Neural crest cell (in vitro differentiated cells): ENCODE measurements around the gene FSTL4. TPM values are rescaled to one million over a fixed set of nuclear protein-coding genes. Genes with fewer than 3 reads are reported as not detected.
A peak's percentile ranks its signal among the peaks of the same experiment; 100 is the strongest.

ENCODE experiments used
- DNase-seq: peaks from one replicate; pipeline ENCODE4 v3.0.0; 2021; ENCODE audit warnings: low read depth, mixed read lengths, low spot score
- H3K27ac Mint-ChIP-seq: one replicate; pipeline ENCODE4 v1.8.0; 2021; ENCODE audit warnings: mild to moderate bottlenecking, mixed read lengths; ENCODE audit not compliant: unreplicated experiment
- H3K27me3 Mint-ChIP-seq: 2 replicates; pipeline ENCODE4 v1.8.0; 2021; ENCODE audit warnings: low read depth, mild to moderate bottlenecking, mixed read lengths
- H3K36me3 Mint-ChIP-seq: 2 replicates; pipeline ENCODE4 v1.8.0; 2021; ENCODE audit warnings: low read depth, mild to moderate bottlenecking, mixed read lengths
- H3K4me1 Mint-ChIP-seq: 2 replicates; pipeline ENCODE4 v1.8.0; 2021; ENCODE audit warnings: mixed read lengths
- H3K4me3 Mint-ChIP-seq: one replicate; pipeline ENCODE4 v1.8.0; 2021; ENCODE audit warnings: mild to moderate bottlenecking, mixed read lengths
- H3K9me3 Mint-ChIP-seq: 2 replicates; pipeline ENCODE4 v1.8.0; 2021; ENCODE audit warnings: mixed read lengths
- CTCF ChIP-seq: fragments of 200-600 bp; sonication (generic); conservative IDR thresholded peaks from 2 replicates; pipeline ENCODE4 v1.5.0; 2021; ENCODE audit warnings: antibody characterized with exemption, mild to moderate bottlenecking
- total RNA-seq: library from RNA; stranded (reverse); gene quantifications from 2 replicates; pipeline ENCODE4 v1.2.1, GENCODE V29; 2021

FSTL4 gene
- total RNA-seq, 1 donor from 2014 or later, result 2.0 TPM

DNA sequence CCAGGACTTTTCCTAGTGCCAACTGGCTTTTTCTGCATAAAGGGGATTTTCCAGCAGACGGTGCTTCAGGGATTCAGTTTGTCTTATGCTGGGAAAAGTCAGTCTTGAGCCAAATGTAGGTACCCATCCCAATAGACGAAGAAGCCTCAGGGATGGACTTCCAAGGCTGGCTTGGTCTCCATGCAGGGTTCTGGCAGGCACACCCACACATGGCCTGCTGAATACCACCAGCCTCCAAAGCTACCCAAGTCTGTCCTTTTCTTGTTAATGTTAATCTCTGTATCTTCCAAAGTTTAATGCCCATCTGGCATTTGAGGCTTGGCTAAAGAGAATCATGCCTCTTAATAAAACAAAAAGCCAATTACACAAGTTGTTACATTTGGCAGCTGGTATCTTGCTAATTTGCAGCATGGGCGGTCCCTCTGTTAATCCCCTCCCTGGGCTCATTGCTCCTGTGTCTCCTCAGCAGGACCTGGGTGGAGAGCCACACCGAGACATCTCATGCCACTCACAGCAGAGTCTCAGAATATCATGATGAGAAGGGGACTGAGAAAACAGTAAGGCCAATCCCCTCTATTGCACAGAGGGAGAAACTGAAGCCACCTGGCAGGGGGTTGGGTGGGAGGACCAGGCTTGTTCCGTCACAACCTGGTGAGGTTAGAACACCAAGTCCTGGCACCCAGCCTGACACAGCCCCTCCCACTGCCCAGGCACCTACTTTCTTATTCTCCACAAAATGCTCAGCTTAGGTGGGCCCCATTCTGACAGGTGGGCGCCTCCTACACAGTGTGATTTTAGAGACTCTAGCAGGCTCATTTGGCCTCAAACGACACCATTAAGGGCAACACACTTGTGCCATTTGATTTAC lies 243.2 kb downstream of the FSTL4 start:
- no peak overlapping the region for H3K4me3 Mint-ChIP-seq
- no peaks in the 10 kb centered on the region for H3K36me3 Mint-ChIP-seq
- no peak for TF ChIP-seq CTCF
- no peaks in the 10 kb centered on the region for H3K27me3 Mint-ChIP-seq
- peaks cover 57% of the 10 kb centered on the region for H3K4me1 Mint-ChIP-seq
- H3K9me3 Mint-ChIP-seq, result no peaks in the 10 kb centered on the region
- H3K27ac Mint-ChIP-seq, result no peak overlapping the region
- DNase-seq, result no peak

DNA sequence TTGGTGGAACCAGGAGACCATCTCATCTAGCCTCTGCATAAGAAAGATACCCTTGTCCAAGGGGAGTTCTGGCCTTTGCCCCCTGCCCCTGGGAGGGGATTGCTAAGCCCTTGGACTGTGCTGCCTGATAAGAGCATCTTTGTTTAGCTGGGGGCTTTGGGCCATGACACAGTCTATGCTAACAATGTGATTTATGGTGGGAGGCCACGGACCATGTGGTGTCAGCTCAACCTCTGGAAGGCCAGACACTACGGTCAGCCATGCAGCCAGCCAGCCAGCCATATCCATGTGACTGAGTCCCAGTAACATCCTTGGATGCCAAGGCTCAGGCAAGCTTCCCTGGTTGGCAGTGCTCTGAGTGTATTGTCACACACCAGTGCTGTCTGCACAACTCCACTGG lies 244.4 kb downstream of the FSTL4 start:
- H3K4me1 Mint-ChIP-seq, result peaks cover 57% of the 10 kb centered on the region
- H3K27me3 Mint-ChIP-seq, result no peaks in the 10 kb centered on the region
- no peak overlapping the region for H3K27ac Mint-ChIP-seq
- H3K4me3 Mint-ChIP-seq, result no peak overlapping the region
- TF ChIP-seq CTCF, result no peak
- no peaks in the 10 kb centered on the region for H3K36me3 Mint-ChIP-seq
- DNase-seq, result no peak
- no peaks in the 10 kb centered on the region for H3K9me3 Mint-ChIP-seq

DNA sequence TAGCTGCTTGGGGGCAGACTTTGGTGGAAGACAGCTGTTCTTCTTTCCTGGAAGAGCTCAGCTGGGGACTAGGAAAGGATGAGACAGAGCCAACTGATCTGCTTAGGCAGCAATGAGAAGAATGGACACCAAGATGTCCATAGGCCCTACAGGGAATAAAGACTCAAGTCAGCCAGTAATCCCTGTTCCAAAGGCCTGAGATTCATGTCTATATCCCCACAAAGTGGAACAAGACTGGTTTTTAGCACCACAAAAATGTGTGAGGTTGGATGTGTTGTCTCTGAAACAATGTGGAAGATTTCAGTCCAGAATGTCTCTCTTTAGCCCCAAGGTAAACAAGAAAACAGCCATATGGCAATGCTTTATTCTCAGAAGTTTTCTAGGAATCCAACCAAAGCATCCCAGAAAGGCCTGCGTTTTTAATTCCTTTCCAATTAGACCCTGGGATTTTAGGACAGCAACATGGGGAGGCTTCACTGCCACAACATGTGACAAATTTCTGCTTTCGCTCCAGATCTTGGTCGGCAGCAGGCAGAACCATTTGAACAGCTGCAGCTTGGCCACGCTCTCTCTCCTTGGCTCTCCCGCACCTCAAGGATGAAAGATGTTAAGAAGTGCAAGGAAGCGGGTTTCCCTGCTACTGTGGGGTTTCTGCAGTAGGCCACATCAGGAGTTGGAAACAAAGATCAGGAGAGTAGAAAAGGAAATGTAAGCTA lies 245.1 kb downstream of the FSTL4 start:
- no peaks in the 10 kb centered on the region for H3K9me3 Mint-ChIP-seq
- no peak overlapping the region for H3K4me3 Mint-ChIP-seq
- TF ChIP-seq CTCF, result no peak
- H3K27ac Mint-ChIP-seq, result peak overlapping the region; percentile 48
- peaks cover 51% of the 10 kb centered on the region for H3K4me1 Mint-ChIP-seq
- no peaks in the 10 kb centered on the region for H3K27me3 Mint-ChIP-seq
- H3K36me3 Mint-ChIP-seq, result no peaks in the 10 kb centered on the region
- DNase-seq, result no peak

GRCh38 chr5:133366438-133366837 lies 245.9 kb downstream of the FSTL4 start:
- no peak for TF ChIP-seq CTCF
- no peak overlapping the region for H3K27ac Mint-ChIP-seq
- H3K27me3 Mint-ChIP-seq, result no peaks in the 10 kb centered on the region
- H3K4me1 Mint-ChIP-seq, result peaks cover 44% of the 10 kb centered on the region
- no peaks in the 10 kb centered on the region for H3K36me3 Mint-ChIP-seq
- no peak overlapping the region for H3K4me3 Mint-ChIP-seq
- DNase-seq, result no peak
- no peaks in the 10 kb centered on the region for H3K9me3 Mint-ChIP-seq

GRCh38 chr5:133365738-133366137 lies 246.6 kb downstream of the FSTL4 start:
- Mint-ChIP-seq H3K9me3 (no peaks in the 10 kb centered on the region), H3K4me1 (peaks cover 48% of the 10 kb centered on the region), H3K27ac (no peak overlapping the region), H3K27me3 (no peaks in the 10 kb centered on the region), H3K36me3 (no peaks in the 10 kb centered on the region), H3K4me3 (no peak overlapping the region)
- no peak for TF ChIP-seq CTCF
- no peak for DNase-seq
